ENCODE data around the gene PRKRA. TPM values are rescaled to one million over a fixed set of nuclear protein-coding genes. Genes with fewer than 3 reads are reported as not detected.

PRKRA gene
- total RNA-seq, 2 experiments from 2014 or later, result 41.2 to 41.8 TPM

DNA sequence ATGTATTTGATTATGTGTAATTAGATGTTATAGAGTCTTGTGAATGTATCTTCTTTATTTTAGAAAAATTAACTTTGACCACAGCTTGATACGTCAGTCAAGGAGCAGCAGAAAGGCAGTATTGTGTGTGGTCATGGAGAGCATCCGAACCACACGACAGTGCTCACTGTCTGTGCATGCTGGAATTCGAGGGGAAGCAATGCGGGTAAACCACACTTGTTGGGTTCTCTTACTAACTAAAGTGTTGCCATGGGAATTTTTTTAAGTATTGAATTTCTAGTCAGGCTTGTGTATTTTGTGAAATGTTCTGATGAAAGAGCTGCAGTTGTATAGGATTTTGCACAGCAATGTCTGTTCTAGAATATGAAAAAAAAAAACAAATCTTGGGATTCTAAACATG lies 5.0 kb upstream of the PRKRA start:
- peaks cover 3% of the 10 kb centered on the region for H3K27me3 Mint-ChIP-seq (ENCODE audit: low read depth)
- ChIA-PET CTCF (no interaction called here), POLR2A (no interaction called here)
- H3K4me1 Mint-ChIP-seq (ENCODE audit: low read depth), result peaks cover 9% of the 10 kb centered on the region
- H3K9me3 Mint-ChIP-seq (ENCODE audit: insufficient read depth), result no peaks in the 10 kb centered on the region
- H3K27ac Mint-ChIP-seq, result no peak overlapping the region
- no peaks in the 10 kb centered on the region for H3K36me3 Mint-ChIP-seq (ENCODE audit: low read depth)
- no peak overlapping the region for H3K4me3 Mint-ChIP-seq
- DNase-seq, result no peak
- ATAC-seq, result no peak

DNA sequence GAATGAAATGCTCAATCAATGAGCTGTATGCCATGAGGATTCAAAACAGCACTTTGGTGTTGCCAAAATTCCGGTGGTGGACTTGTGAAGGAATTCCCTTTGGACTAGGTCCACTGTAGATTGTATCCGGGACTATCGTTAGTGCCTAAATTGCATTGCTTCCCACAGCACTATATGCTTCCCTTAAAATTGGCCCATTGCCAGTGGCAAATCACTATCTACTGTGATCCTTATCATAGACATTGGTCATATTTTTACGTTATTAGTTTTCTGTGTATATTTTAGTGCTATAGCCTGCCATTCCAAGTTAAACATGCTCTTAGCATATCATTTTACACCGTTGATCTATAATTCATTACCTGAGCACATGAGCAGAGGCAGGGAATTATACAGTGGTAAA lies 1.9 kb upstream of the PRKRA start:
- Mint-ChIP-seq H3K4me1 (ENCODE audit: low read depth) (peaks cover 29% of the 10 kb centered on the region), H3K9me3 (ENCODE audit: insufficient read depth) (no peaks in the 10 kb centered on the region), H3K36me3 (ENCODE audit: low read depth) (peaks cover 14% of the 10 kb centered on the region), H3K27me3 (ENCODE audit: low read depth) (peaks cover 3% of the 10 kb centered on the region), H3K27ac (no peak overlapping the region), H3K4me3 (no peak overlapping the region)
- no peak for ATAC-seq
- ChIA-PET CTCF (interaction anchor here (1.1 kb wide), 1 partner anchor 36 kb away, joined by 3 read pairs; no protein-coding TSS in a partner anchor), POLR2A (no interaction called here)
- no peak for DNase-seq

DNA sequence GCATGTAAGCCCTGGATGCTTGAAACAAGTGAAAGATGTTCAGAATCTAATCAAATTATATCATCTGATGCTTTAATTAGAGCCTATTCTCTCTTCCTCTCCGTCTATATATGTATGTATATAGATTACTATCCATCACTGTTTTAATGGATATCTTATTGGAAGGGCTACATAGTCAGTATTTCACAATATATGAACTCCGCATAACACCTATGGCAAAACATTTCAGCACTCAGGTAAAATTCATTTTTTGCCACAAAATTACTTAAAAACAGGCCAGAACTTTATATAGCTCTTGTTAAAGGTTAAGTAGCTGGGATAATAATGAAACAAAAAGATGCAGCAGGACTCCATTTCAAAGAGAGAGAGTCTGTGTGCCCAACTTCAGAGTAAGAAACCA lies 1.4 kb upstream of the PRKRA start:
- no peak for DNase-seq
- Mint-ChIP-seq H3K4me1 (ENCODE audit: low read depth) (peaks cover 30% of the 10 kb centered on the region), H3K36me3 (ENCODE audit: low read depth) (peaks cover 17% of the 10 kb centered on the region), H3K4me3 (peak overlapping the region; percentile 40), H3K27ac (no peak overlapping the region), H3K27me3 (ENCODE audit: low read depth) (peaks cover 3% of the 10 kb centered on the region), H3K9me3 (ENCODE audit: insufficient read depth) (no peaks in the 10 kb centered on the region)
- ATAC-seq, result no peak
- POLR2A ChIA-PET, result no interaction called here
- CTCF ChIA-PET, result interaction anchor here (1.1 kb wide), 1 partner anchor 35 kb away, joined by 3 read pairs; no protein-coding TSS in a partner anchor

DNA sequence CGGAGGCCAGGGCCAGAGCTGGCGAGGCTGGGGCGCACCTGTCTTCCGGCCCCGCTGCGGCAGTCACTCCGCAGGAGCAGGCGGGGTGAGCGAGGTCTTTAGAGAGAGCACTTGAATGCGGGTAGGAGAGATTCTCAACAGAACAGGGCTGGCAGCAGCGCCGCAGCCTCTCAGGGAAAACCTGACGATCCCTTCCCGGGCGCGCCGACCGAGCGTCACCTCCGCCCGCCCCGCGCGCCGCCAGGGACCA lies 526 bp downstream of the PRKRA start:
- ATAC-seq, result peak; percentile 58
- Mint-ChIP-seq H3K4me1 (ENCODE audit: low read depth) (peaks cover 30% of the 10 kb centered on the region), H3K27me3 (ENCODE audit: low read depth) (peaks cover 3% of the 10 kb centered on the region), H3K9me3 (ENCODE audit: insufficient read depth) (no peaks in the 10 kb centered on the region), H3K4me3 (peak overlapping the region; percentile 88), H3K36me3 (ENCODE audit: low read depth) (peaks cover 28% of the 10 kb centered on the region), H3K27ac (peak overlapping the region; percentile 93)
- ChIA-PET CTCF (interaction anchor here (0.9 to 11.1 kb wide), 10 partner anchors 22 to 73 kb away, joined by 3 to 83 read pairs (median 5); partner anchors contain the start of gene PLEKHA3), POLR2A (interaction anchor here (0.9 to 3.5 kb wide), 9 partner anchors 9 to 52 kb away, joined by 3 to 32 read pairs (median 4); no protein-coding TSS in a partner anchor)
- peak; percentile 79 for DNase-seq

DNA sequence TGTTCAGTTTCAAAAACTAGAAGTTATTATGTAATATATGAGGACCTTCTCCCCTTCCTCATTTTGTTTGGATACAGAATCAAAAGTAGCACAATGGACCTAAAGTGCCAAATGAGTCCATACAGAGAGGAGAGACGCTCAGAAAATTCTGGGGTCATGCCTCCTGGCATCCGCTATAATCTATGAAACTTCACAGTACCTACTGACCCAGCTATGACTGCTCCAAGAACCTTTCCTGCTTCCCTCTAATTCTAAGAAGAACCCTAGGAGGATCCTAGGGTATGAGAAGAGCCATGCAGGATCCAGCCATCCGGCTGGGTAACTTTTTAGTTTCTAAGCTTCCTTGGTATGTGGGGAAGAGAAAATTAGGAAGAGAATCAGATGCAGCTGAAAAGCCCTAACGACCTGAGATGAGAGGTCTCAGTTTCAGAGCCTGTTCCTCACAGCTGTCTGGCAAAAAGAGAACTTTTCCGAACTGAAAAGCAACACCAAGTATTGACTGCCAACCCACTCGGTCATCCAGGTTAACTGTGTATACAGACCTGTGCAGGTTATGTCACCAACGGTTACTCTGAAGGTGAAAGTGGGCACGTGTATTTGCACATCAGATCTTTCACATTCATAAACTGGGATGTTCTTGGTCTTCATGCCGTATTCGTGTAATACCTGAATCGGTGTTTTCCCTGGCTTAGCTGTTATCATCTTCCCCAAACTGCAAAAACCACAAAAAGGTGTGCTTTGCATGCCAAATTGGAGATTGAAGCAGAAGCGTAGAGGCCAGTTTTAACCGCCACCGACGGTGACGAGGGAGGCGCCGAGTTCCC lies 1.1 kb downstream of the PRKRA start:
- H3K4me1 Mint-ChIP-seq (ENCODE audit: low read depth), result peaks cover 30% of the 10 kb centered on the region
- H3K36me3 Mint-ChIP-seq (ENCODE audit: low read depth), result peaks cover 33% of the 10 kb centered on the region
- DNase-seq, result no peak
- ChIA-PET POLR2A (interaction anchor here (1.0 to 3.5 kb wide), 6 partner anchors 9 to 52 kb away, joined by 3 to 32 read pairs (median 6); no protein-coding TSS in a partner anchor), CTCF (interaction anchor here (1.0 to 11.1 kb wide), 7 partner anchors 22 to 74 kb away, joined by 4 to 83 read pairs (median 5); partner anchors contain the start of gene PLEKHA3)
- peak overlapping the region; percentile 93 for H3K27ac Mint-ChIP-seq
- H3K9me3 Mint-ChIP-seq (ENCODE audit: insufficient read depth), result no peaks in the 10 kb centered on the region
- no peak for ATAC-seq
- H3K4me3 Mint-ChIP-seq, result peak overlapping the region; percentile 88
- H3K27me3 Mint-ChIP-seq (ENCODE audit: low read depth), result peaks cover under 1% of the 10 kb centered on the region

DNA sequence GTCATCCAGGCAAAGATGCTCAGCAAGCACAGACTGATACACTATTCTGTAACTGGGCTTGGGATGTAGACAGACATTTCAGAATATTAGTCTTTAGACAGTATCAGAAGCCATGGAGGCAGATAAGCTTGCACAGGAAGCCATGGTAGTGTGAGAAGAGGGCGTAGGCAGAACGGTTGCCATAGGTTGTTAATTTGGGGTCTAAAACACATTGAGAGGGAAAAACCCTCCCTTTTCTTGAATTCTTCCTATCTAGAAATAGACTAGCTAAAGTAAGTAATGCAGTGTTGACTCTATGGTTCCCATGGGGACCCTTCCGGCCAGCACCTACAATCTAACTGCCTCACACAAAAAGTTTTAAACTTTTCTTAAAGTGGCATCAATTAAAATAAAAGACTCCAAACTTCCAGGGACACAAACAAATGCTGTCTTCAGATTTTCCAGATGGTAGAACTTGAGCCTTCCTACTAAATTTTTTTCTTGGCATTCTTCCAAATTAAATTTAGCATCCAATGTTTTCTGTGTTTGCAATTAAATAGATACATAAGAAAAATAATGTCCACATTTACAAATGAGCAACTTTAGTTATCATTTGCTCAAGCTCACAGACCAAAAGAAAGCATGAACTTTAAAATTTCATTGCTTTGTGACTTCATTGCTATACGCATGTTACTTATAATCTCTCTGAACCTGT lies 1.9 kb downstream of the PRKRA start:
- Mint-ChIP-seq H3K9me3 (ENCODE audit: insufficient read depth) (no peaks in the 10 kb centered on the region), H3K4me1 (ENCODE audit: low read depth) (peaks cover 30% of the 10 kb centered on the region), H3K4me3 (peak overlapping the region; percentile 88), H3K27me3 (ENCODE audit: low read depth) (no peaks in the 10 kb centered on the region), H3K27ac (peak overlapping the region; percentile 43), H3K36me3 (ENCODE audit: low read depth) (peaks cover 37% of the 10 kb centered on the region)
- DNase-seq (no peak), ATAC-seq (no peak)
- CTCF ChIA-PET, result interaction anchor here (1.0 to 11.1 kb wide), 6 partner anchors 23 to 55 kb away, joined by 4 to 83 read pairs (median 8); partner anchors contain the start of gene PLEKHA3
- POLR2A ChIA-PET, result interaction anchor here (1.0 to 3.5 kb wide), 3 partner anchors 28 to 35 kb away, joined by 3 to 32 read pairs (median 5); no protein-coding TSS in a partner anchor

DNA sequence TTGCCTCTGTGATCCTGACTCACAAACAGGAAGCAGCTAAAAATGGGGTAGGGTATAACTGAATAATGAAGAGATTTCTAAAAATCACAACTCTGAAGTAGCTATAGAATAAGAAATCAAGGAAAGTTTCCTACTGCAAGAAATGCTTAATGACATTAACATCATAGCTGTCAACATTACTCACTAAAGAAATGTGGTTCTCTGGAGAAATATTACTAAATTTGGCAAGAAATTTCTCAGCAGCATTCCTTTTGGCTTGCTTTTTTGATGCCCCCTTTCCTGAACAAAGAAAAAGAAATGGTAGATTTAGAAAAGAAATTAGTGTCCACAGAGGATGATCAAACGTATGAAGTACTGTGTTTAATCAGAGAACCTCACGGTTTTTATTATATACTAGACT lies 9.5 kb downstream of the PRKRA start:
- H3K27ac Mint-ChIP-seq, result no peak overlapping the region
- H3K9me3 Mint-ChIP-seq (ENCODE audit: insufficient read depth), result no peaks in the 10 kb centered on the region

DNA sequence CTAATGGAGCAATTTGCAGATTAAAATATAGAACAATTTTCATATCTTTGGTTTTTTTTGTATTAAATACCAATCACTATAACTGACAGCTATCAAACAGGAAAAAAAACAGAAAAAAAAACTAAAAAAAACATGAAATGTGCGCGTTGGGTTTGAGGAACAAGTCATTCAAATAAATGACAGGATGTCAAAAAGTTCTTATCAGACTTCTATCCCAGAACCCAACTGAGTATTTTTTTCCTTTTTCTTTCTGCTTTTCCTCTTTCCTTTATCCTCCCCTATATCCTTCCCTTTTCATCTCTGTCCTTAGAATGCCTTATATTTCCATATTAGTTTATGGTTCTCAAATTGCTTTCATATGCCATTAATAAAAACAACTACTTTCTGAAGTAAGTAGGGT lies 14.3 kb downstream of the PRKRA start:
- ChIA-PET CTCF (no interaction called here), POLR2A (no interaction called here)
- peaks cover 47% of the 10 kb centered on the region for H3K36me3 Mint-ChIP-seq (ENCODE audit: low read depth)
- H3K27me3 Mint-ChIP-seq (ENCODE audit: low read depth), result no peaks in the 10 kb centered on the region
- no peak for ATAC-seq
- no peak for DNase-seq
- H3K27ac Mint-ChIP-seq, result no peak overlapping the region
- no peaks in the 10 kb centered on the region for H3K4me1 Mint-ChIP-seq (ENCODE audit: low read depth)
- no peak overlapping the region for H3K4me3 Mint-ChIP-seq
- H3K9me3 Mint-ChIP-seq (ENCODE audit: insufficient read depth), result no peaks in the 10 kb centered on the region

More for the DNA sequence above, 9.5 kb downstream of the PRKRA start:
- ChIA-PET CTCF (interaction anchor here (1.5 to 11.1 kb wide), 2 partner anchors 27 to 44 kb away, joined by 4 to 83 read pairs; no protein-coding TSS in a partner anchor), POLR2A (interaction anchor here (2.0 kb wide), 1 partner anchor 9 kb away, joined by 8 read pairs; the partner anchor contains the start of genes PJVK and PRKRA)
- no peak for ATAC-seq
- Mint-ChIP-seq H3K36me3 (ENCODE audit: low read depth) (peaks cover 45% of the 10 kb centered on the region), H3K27me3 (ENCODE audit: low read depth) (no peaks in the 10 kb centered on the region), H3K4me3 (no peak overlapping the region), H3K4me1 (ENCODE audit: low read depth) (no peaks in the 10 kb centered on the region)
- DNase-seq, result no peak

DNA sequence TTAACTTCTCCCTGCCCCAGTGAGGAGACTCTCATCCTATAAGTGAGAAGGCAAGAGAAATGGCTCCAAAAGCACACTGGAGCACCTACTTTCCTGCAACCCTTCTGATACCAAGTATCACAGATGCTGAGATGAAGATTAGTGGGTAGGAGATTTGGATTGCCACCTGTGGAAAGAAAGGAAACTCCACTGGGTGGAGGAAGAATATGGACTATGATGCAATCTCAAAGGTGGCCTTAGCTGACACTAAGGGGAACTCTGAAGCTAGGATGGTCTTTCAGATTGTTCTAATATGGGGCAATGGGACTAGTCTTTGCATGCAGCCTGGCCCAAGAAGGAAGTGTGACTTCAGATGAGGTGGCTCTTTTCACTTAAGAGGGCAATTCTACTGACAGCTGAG lies 21.6 kb downstream of the PRKRA start:
- POLR2A ChIA-PET, result no interaction called here
- Mint-ChIP-seq H3K9me3 (ENCODE audit: insufficient read depth) (peaks cover 6% of the 10 kb centered on the region), H3K36me3 (ENCODE audit: low read depth) (peaks cover 78% of the 10 kb centered on the region), H3K4me1 (ENCODE audit: low read depth) (peaks cover 2% of the 10 kb centered on the region), H3K27ac (peak overlapping the region; percentile 2), H3K4me3 (no peak overlapping the region), H3K27me3 (ENCODE audit: low read depth) (no peaks in the 10 kb centered on the region)
- DNase-seq (no peak), ATAC-seq (no peak)
- CTCF ChIA-PET, result interaction anchor here (1.5 to 2.5 kb wide), 2 partner anchors 10 to 15 kb away, joined by 7 to 16 read pairs; no protein-coding TSS in a partner anchor

DNA sequence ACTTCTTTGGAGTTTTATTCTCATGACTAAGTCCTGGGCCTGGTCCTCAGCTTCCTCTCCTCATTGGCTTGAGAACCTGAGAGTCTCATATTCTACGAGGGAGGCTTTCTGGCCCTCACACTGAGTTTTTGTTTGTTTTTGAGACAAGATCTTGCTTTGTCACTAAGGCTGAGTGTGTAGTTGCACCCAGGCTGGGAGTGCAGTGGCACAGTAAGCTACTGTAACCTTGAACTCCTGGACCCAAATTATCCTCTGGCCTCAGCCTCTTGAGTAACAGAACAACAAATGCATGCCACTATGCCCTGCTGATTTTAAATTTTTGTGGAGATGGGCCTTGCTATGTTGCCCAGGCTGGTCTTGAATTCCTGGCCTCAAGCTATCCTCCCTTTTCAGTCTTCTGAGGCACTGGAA lies 22.6 kb downstream of the PRKRA start:
- CTCF ChIA-PET, result interaction anchor here (0.9 to 2.5 kb wide), 4 partner anchors 9 to 32 kb away, joined by 3 to 16 read pairs (median 5); no protein-coding TSS in a partner anchor
- Mint-ChIP-seq H3K27me3 (ENCODE audit: low read depth) (no peaks in the 10 kb centered on the region), H3K36me3 (ENCODE audit: low read depth) (peaks cover 82% of the 10 kb centered on the region), H3K4me3 (no peak overlapping the region), H3K4me1 (ENCODE audit: low read depth) (peaks cover 2% of the 10 kb centered on the region), H3K9me3 (ENCODE audit: insufficient read depth) (peaks cover 6% of the 10 kb centered on the region), H3K27ac (peak overlapping the region; percentile 33)
- DNase-seq (no peak), ATAC-seq (no peak)
- POLR2A ChIA-PET, result interaction anchor here (0.6 to 0.8 kb wide), 2 partner anchors 15 to 239 kb away, joined by 3 to 4 read pairs; no protein-coding TSS in a partner anchor

DNA sequence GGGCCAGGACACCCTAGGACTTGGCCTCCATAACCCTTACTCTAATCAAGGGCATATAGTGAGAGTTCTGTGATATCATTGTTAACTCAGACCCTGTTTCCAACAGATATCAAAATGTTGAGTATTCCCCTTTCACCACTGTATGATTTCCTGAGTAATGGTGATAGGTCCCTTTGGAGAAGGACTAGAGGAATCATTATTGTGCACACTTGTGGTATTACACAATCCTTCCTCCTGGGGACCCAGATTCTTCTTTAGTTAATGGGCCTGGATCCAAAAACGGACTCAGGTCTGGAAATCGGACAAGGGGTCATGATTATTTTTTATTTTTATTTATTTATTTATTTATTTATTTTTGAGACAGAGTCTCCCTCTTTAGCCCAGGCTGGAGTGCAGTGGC lies 23.5 kb downstream of the PRKRA start:
- no peak for ATAC-seq
- POLR2A ChIA-PET, result no interaction called here

More for the DNA sequence above, 23.5 kb downstream of the PRKRA start:
- Mint-ChIP-seq H3K27me3 (ENCODE audit: low read depth) (no peaks in the 10 kb centered on the region), H3K27ac (no peak overlapping the region), H3K36me3 (ENCODE audit: low read depth) (peaks cover 86% of the 10 kb centered on the region), H3K4me3 (no peak overlapping the region), H3K4me1 (ENCODE audit: low read depth) (peaks cover 2% of the 10 kb centered on the region), H3K9me3 (ENCODE audit: insufficient read depth) (peaks cover 6% of the 10 kb centered on the region)
- CTCF ChIA-PET, result interaction anchor here (1.0 to 2.5 kb wide), 2 partner anchors 13 to 14 kb away, joined by 3 to 16 read pairs; no protein-coding TSS in a partner anchor
- DNase-seq, result no peak
